Measurements from ENCODE around the gene SFRP2. TPM values are rescaled to one million over a fixed set of nuclear protein-coding genes. Genes with fewer than 3 reads are reported as not detected.

The SFRP2 gene
- polyA plus RNA-seq, 3 donors: not detected

DNA sequence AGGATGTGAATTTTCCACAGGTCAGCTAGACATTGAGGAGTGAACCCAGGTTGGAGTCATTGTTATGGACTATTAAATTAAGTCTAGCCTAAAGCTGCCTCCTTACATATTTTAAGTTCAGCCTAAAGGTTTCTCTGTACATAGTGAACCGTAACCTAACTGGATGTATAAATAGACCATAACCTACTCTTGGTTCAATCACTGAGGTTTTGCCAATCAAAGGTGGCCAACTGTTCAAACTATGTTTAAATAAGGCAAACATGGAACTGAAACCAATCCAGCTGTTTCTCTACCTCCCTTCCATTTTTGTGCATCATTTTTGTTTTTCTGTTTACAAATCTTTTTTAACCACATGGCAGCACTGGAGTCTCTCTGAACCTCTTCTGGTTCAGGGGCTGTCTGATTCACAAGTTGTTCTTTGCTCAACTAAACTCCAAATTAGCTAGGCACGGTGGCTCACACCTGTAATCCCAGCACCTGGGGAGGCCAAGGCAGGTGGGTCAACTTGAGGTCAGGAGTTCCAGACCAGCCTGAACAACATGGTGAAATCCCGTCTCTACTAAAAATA lies 43.9 kb upstream of the SFRP2 start:
- DNase-seq: no peak
- H3K79me2 ChIP-seq (ENCODE audit: insufficient read depth, low read length): no peaks in the 10 kb centered on the region
- H3K4me3 Mint-ChIP-seq: no peak overlapping the region
- H3K36me3 ChIP-seq (replicated peaks in 1 of 2; ENCODE audit: control insufficient read depth in 1 of 2, insufficient read depth in 2 of 2, low read length in 2 of 2): no peaks in the 10 kb centered on the region
- no peak overlapping the region for H3K4me2 ChIP-seq (replicated peaks; ENCODE audit: extremely low read depth, low read length, poor library complexity, severe bottlenecking)
- no peaks in the 10 kb centered on the region for H3K9me3 ChIP-seq (replicated peaks in 1 of 2; ENCODE audit: control insufficient read depth in 1 of 2, insufficient read depth in 1 of 2, low read length in 2 of 2)
- peaks cover 0 to 6% (median 2%) of the 10 kb centered on the region in 7 donors for H3K9me3 Mint-ChIP-seq
- no peak for TF ChIP-seq CTCF (IDR thresholded peaks at IDR 0.05)
- H3K4me1 ChIP-seq (ENCODE audit: control insufficient read depth in 1 of 2, insufficient read depth in 2 of 2, low read length in 2 of 2): no peaks in the 10 kb centered on the region
- WGBS (ENCODE audit: insufficient coverage): 94% methylated on average over 2 of the region's 3 CpGs
- H3K36me3 Mint-ChIP-seq: no peaks in the 10 kb centered on the region
- H3K27ac ChIP-seq (ENCODE audit: low read depth in 1 of 2, low read length in 2 of 2): no peak overlapping the region
- H3K27ac Mint-ChIP-seq: no peak overlapping the region
- H2AFZ ChIP-seq (ENCODE audit: insufficient read depth, low read depth, low read length, poor library complexity, severe bottlenecking): no peak overlapping the region
- H3K4me3 ChIP-seq (replicated peaks in 1 of 3; ENCODE audit: low read depth in 2 of 3, low read length in 3 of 3): no peak overlapping the region
- H3K9ac ChIP-seq (ENCODE audit: insufficient read depth, low read length, poor library complexity, severe bottlenecking): no peak overlapping the region
- intact Hi-C loops (cut with micrococcal nuclease): no loop called here
- peaks cover 2 to 14% (median 9%) of the 10 kb centered on the region in 3 donors for H3K27me3 Mint-ChIP-seq (ENCODE audit: low read depth in 3 of 3)
- no peaks in the 10 kb centered on the region for H4K20me1 ChIP-seq (ENCODE audit: insufficient read depth, low read length)
- H3K4me1 Mint-ChIP-seq: no peaks in the 10 kb centered on the region
- H3K27me3 ChIP-seq (ENCODE audit: control insufficient read depth in 2 of 2, insufficient read depth in 2 of 2, low read length in 2 of 2): peaks cover 2% of the 10 kb centered on the region in 2 donors

GRCh38 chr4:153832054-153832453 lies 43.2 kb upstream of the SFRP2 start:
- Mint-ChIP-seq H3K4me1 (no peaks in the 10 kb centered on the region), H3K27ac (no peak overlapping the region), H3K27me3 (ENCODE audit: low read depth in 3 of 3) (peaks cover 2 to 14% (median 12%) of the 10 kb centered on the region in 3 donors), H3K36me3 (no peaks in the 10 kb centered on the region), H3K9me3 (peaks cover 0 to 5% (median 2%) of the 10 kb centered on the region in 7 donors), H3K4me3 (no peak overlapping the region)
- no peak overlapping the region for H3K4me2 ChIP-seq (replicated peaks; ENCODE audit: extremely low read depth, low read length, poor library complexity, severe bottlenecking)
- no peaks in the 10 kb centered on the region for H4K20me1 ChIP-seq (ENCODE audit: insufficient read depth, low read length)
- intact Hi-C loops (cut with micrococcal nuclease): no loop called here
- 100% methylated on average over 1 of the region's 4 CpGs for WGBS (ENCODE audit: insufficient coverage)
- no peaks in the 10 kb centered on the region for H3K36me3 ChIP-seq (replicated peaks in 1 of 2; ENCODE audit: control insufficient read depth in 1 of 2, insufficient read depth in 2 of 2, low read length in 2 of 2)
- H2AFZ ChIP-seq (ENCODE audit: insufficient read depth, low read depth, low read length, poor library complexity, severe bottlenecking): no peak overlapping the region
- H3K4me3 ChIP-seq (replicated peaks in 1 of 3; ENCODE audit: low read depth in 2 of 3, low read length in 3 of 3): no peak overlapping the region
- DNase-seq: no peak
- H3K9ac ChIP-seq (ENCODE audit: insufficient read depth, low read length, poor library complexity, severe bottlenecking): no peak overlapping the region
- H3K79me2 ChIP-seq (ENCODE audit: insufficient read depth, low read length): no peaks in the 10 kb centered on the region
- TF ChIP-seq CTCF (IDR thresholded peaks at IDR 0.05): no peak
- H3K27ac ChIP-seq (ENCODE audit: low read depth in 1 of 2, low read length in 2 of 2): no peak overlapping the region
- no peaks in the 10 kb centered on the region for H3K4me1 ChIP-seq (ENCODE audit: control insufficient read depth in 1 of 2, insufficient read depth in 2 of 2, low read length in 2 of 2)
- peaks cover 2% of the 10 kb centered on the region in 2 donors for H3K27me3 ChIP-seq (ENCODE audit: control insufficient read depth in 2 of 2, insufficient read depth in 2 of 2, low read length in 2 of 2)
- H3K9me3 ChIP-seq (replicated peaks in 1 of 2; ENCODE audit: control insufficient read depth in 1 of 2, insufficient read depth in 1 of 2, low read length in 2 of 2): no peaks in the 10 kb centered on the region

All from CD14-positive monocyte (primary cell).